Fibroblast of skin of right quadriceps (primary cell): ENCODE measurements around the gene PAXIP1.

Experiments
- DNase-seq: peaks from one replicate; pipeline ENCODE4 v3.0.0-alpha.2; 2013

The PAXIP1 gene

DNA sequence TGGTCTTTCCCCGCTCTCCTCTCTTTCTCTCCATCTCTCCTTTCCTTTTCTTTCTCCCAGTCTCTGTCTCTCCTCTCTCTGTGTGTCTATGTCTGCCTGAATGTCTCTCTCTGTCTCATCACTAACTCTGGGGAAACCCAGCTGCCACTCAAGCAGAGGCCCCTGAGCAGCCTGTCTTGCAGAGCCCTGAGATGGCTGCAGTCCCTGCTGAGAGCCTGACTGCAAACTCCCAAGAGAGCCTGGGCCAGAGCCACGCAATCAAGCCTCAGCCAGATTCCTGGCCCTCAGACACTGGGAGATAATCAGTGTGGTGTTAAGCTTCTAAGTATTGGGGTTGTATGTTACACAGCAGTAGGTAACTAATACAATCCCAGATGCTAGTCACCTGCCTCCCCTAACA lies 91.5 kb downstream of the PAXIP1 start:
- no peak for DNase-seq

DNA sequence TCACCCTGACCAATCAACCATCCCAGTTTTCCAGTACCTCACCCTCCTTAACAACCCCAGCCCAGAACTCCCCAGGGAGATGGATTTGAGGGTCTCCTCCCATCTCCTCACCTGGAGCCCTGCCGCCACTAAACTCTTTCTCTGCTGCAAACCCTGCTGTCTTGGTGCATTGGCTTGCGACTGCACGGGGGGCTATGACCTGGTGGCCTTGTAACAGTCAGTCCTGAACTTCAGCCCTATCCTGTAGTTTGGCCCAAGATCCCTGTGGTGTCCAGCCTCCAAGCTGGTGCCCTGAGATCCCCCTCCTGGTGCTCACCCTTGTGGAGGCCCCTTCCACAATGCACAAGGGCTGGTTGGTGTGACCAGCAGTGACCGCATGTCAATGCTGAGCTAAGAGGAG lies 91.9 kb downstream of the PAXIP1 start:
- no peak for DNase-seq

DNA sequence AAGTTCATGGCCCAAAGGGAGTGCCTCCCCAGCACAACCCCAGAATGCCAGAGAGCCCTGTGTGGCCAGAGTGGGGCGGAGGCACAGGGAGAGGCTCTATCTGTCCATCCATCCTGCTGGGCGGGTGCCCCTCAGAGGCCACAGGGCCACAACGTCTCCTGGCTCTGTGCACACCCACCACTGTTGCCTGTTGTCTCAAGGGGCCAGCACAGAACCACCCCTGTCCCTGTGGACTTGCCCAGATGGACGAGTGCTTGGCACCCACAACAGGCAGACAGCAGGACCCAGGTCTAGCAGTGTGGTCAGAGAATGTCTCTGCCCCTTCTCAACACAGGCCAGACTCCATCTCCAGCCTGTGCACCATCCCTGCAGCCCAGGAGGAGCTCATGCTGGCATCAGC lies 92.8 kb downstream of the PAXIP1 start:
- DNase-seq: no peak

DNA sequence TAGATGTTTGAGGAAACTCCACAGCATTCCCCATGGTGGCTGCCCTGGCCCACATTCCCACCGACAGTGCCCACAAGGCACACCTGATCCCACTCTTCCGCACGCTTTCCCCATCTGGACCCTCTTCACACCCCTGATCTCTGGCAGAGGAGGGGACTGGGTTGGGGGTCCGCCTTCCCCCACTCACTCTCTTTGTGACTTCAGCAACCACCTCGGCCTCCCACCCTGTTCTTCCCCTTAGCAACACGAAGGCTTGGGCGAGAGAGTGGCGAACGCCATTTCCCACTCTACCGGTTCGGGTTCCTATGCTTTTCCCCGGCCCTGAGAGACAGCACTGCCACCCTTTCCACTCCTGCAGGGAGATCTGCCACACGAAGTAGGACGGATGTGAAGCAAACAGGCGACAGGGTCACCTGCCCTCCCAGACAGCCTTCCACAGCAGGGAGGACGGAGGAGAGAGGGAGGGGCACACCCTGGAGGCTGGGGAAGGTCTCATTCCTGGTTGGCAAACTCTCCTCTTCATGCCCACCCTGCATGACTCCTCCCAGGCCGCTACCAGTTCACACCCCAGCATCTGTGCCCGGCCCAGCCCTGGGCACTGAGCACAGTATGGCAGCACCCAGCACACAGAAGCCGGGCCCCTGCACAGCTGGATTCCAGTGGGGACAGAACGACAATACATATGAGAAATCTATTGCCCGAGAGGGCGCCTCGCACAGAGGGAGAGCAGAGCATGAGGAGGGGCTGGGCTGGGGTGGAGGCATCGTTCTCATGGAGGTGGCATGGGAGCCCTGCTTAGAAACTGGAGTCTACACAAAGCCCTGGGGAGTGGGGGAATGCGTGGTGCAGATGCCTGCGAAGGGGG lies 93.5 kb downstream of the PAXIP1 start:
- no peak for DNase-seq

DNA sequence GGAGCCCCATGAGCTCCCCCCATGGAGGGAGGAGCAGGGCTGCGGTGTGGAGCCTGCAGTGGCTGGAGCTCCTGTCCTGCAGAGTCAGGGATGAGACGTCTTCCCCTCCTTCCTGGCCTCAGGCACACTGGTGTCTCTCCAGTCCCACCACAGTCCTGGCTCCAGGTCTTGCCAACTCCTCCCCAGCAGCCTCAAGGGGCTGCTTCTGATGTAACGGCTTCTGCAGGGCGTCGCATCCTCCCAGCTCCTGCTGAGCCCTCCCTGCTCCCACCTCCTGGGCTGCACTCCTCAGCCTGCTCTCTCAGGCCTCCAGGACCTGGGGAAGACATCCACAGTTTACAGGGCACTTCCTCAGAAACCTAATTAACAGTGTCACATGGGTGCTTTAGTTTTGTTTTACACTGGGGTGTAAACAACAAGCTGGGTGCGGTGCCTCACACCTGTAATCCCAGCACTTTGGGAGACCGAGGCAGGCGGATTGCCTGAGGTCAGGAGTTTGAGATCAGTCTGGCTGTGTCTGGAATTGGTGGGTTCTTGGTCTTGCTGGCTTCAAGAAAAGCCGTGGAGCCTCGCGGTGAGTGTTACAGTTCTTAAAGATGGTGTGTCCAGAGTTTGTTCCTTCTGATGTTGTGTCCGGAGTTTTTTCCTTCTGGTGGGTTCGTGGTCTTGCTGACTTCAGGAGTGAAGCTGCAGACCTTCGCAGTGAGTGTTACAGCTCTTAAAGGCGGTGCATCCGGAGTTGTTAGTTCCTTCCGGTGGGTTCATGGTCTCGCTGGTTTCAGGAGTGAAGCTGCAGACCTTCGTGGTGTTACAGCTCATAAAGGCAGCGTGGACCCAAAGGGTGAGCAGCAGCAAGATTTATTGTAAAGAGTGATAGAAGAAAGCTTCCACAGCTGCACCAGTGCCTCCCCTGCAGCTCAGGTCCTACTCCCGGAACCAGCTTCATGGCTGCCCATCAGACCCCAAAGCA lies 95.0 kb downstream of the PAXIP1 start:
- no peak for DNase-seq

DNA sequence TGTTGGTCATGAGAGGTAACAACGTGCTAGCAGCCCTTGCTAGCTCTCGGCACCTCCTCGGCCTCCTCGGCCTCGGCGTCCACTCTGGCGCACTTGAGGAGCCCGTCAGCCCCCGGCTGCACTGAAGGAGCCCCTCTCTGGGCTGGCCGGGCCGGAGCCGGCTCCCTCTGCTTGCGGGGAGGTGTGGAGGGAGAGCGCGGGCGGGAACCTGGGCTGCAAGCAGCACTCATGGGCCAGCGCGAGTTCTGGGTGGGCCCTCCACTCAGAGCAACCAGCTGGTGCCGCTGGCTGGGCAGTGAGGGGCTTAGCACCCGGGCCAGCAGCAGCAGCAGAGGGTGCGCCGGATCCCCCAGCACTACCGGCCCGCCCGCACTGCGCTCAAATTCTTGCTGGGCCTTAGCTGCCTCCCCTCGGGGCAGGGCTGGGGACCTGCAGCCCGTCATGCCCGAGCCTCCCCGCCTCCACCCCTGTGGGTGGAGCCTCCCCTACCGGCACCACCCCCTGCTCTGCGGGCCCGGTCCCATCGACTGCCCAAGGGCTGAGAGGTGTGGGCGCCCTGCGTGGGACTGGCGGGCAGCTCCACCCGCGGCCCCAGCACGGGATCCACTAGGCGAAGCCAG lies 96.1 kb downstream of the PAXIP1 start:
- no peak for DNase-seq

DNA sequence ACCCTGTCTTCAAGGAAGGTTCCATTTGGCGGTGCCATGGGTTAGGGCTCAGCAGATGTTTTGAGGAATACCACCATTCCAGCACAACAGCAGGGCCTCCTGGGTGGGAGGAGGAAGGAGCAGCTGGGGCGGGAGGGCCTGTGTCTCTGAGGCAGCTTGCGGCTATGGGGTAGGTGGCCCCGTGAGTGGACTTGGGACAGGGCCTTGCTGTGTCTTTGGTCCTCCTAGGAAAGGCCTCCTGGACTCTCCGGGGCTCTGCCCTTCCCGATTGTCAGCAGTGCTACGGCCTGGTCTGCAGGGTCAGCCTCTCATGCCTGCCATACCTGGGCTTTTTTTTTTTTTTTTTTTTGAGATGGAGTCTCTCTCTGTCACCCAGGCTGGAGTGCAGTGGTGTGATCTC lies 96.7 kb downstream of the PAXIP1 start:
- no peak for DNase-seq

DNA sequence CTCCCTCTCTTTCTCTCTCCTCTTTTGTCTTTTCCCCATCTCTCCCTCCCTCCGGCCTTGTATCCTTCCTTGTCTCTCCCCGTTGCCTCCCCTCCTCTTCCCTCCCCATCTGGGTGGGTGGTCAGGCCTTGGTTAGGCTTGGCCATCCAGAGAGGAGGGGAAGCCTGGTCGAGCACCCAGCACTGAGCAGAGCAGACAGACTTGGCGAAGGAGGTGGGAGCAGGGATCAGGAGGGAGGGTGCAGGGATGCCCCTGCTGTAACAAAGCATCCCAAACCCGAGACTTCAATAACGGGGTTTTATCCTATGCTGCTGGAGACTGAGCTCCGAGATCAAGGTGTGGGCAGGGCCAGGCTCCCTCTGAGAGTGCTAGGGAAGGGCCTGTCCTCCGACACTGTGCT lies 97.3 kb downstream of the PAXIP1 start:
- DNase-seq: no peak

DNA sequence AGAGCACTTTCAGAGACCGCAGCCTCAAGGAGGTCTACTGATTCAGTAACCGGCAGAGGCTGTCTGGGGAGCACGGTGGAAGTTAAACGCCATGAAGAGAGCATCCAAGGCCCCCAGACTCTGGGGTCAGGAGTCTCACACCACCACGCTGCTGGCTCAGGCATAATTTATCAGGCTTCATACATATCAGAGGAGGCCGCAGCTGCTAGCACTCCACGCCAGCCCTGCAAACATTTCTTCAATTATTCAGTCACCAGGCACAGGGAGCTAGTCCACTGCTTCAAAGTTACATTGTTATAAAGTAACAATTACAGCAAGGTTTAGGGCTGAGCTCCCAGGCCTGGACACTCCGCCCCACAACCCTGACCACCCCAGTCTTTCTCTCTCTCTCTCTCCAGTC lies 97.8 kb downstream of the PAXIP1 start:
- DNase-seq: no peak

DNA sequence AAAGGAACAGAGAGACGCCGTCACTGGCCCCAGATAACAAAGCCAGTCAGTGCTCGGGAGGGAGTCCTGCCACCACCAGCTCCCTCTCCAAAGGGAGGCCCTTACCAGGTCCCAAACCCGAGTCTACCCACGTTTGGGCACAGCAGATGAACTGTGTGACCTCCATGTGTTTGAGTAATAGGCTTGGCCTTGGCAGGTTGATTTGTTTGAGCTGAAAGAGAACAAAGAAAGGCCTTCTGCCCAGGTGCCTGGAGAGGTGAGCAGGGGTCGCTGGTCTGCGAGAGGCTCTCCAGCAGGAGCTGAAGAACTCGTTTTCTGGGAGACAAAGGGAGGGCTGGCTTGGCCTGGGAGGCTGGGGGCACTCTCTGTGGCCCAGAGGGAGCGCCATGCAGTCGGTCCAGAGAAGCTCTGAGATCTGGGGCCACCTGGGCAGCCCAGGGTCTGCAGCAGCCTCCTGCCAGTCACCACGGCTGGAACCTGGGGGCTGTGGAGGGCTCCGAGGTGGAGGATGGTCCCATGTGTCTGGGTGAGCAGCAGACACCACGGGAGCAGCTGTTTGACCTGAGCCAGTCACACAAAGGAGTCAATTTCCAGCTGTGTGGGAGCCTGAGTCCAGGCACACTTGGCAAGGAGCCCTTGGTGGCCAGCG lies 99.7 kb downstream of the PAXIP1 start:
- DNase-seq: no peak

DNA sequence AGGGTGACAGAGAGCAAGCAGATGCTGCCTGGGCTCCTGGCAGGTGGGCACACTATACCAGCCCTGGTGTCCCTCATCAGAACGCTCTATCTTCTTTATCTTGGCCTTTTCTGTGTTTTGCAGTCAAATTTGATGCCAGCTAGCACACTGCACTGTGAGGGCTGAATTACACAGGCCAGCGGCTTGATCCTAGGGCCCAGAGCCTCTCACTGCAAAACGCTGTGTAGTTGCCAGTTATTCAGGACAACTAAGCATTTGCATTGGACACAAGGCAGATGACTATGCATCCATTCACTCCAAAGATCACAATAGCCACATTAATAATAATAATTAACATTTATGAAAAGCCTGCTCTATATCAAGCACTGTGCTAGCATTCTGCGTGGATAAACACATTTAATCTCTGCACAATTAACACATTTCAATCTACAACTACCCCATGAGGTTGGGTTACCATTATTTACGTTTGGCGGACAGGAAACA lies 100.3 kb downstream of the PAXIP1 start:
- DNase-seq: no peak

DNA sequence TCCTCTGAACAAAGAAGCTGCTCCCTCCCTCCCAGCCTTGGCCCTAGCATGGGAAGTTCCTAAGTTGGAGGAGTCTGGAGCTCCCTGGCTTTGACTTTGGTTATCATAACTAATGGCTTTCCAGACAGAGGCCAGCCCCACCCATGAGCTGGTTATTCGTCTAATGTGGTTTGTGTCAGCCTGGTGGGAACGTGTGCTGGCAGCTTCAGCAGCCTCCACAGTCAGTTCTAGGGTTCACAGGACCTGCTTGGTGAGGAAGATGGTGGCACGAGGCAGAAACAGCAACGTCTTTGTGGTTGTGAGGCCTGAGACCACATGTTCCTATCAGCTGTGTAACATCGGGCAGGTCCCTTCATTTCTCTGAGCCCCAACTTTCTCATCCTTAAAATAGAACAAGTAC lies 103.1 kb downstream of the PAXIP1 start:
- DNase-seq: no peak

DNA sequence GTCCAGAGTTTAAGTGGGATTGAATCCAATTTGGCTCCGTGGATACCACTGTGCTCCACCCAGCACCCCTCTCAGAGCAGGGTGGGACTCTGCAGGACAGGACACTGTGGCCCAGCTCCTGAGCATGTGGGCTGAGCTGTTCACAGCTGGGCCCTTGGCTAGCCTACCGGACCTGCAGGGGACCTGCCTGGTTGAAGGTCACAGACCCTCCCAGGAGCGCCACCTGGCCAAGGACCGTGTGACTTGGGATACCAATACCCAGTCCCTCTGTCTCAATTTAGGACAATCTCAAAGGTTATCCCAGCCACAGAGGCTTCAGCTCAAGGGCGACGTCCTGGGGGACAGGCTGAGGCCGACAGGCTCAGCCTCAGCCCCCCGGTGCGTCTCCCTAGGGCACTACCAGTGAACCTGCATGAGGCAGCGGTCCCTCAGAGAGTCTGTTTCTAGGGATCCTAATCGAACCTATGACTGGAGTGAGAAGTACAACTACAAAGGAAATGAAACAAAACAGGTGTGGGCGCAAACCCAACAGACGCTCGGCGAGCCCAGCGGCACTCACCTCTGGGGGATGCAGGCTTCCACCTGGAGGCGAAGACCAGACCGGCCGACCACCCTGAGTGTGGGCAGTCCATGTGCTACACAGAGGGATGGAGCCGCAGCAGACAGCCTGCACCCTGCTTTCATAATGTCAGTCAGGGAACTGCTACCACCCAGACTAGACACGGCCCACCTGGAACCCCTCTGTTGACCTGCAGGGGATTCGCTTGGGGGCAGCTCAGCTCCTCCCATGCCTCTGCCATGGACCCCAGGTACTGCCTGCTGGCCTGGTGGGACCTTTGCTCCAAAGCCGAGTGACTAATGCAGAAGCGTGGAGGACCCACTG lies 103.7 kb downstream of the PAXIP1 start:
- DNase-seq: no peak

DNA sequence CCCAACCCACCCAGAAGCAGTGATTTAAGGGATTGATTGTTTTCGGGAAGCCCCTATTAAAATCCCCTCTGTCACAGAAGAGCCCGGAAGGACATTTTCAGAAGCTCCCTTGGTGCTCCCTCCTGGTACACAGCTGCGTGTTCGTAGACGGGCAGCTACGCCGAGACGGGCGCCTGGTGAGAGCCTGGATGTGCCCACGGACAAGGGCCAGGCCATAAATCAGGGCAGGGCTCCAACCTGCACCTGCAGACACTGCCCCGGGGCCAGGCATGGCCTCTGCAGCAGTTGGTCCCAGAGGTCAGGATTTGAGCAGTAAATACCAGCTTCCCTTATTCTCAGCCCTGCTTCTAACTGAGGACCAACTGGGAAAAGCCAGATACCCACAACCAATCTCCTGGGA lies 106.8 kb downstream of the PAXIP1 start:
- DNase-seq: no peak
